ENCODE data around the gene BACH2.

GRCh38 chr6:90326404-90327057 is 29.9 kb upstream of the BACH2 start:
- TF ChIP-seq CTCF (optimal IDR thresholded peaks at IDR 0.05 in 1 of 3, IDR thresholded peaks at IDR 0.05 in 1 of 3, conservative IDR thresholded peaks at IDR 0.05 in 1 of 3; ENCODE audit: extremely low read depth in 1 of 3, insufficient read depth in 2 of 3, low read length in 3 of 3), result no peak
- TF ChIP-seq EZH2 (IDR thresholded peaks at IDR 0.05; ENCODE audit: low read length), result no peak

All from keratinocyte (primary cell).